ENCODE results near the gene CELF2. TPM values are rescaled to one million over a fixed set of nuclear protein-coding genes. Genes with fewer than 3 reads are reported as not detected.

The CELF2 gene
- total RNA-seq, 1 experiment from 2014 or later = 28.7 TPM

DNA sequence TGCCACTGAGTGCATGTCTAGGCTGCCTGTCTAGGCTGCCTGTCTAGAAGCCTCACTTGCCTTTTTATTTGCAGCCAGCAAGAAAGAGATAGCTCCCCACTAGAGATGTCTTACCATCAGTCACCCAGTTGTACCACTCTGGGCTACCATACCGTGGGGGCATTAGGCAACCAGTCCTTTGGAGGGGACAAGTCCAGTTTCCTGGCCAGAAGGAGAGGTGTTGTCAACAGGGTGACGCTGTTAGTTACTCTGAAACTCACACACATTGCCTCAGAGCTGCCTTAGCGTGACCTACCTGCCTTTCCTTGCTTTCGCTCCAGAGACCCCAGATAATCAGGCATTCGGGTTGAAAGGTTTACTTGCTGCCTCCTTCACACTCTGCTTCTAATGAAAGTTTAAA, 155.4 kb downstream of the CELF2 start:
- H3K56ac ChIP-seq (ENCODE audit: insufficient read length, low read depth, low read length) = no peak overlapping the region
- Mint-ChIP-seq H3K9me3 (no peaks in the 10 kb centered on the region), H3K27me3 (ENCODE audit: low read depth) (no peaks in the 10 kb centered on the region; the same call in 1 of the 2 replicates), H3K4me1 (peaks cover 6 to 7% of the 10 kb centered on the region in 2 experiments; a peak in 3 of 4 replicates), H3K27ac (no peak overlapping the region), H3K36me3 (ENCODE audit: insufficient read depth in 1 of 3, low read depth in 3 of 3) (no peaks in the 10 kb centered on the region; a peak in 3 of 7 replicates), H3K4me3 (no peak overlapping the region)
- no peak for DNase-seq
- H3K4me1 ChIP-seq (ENCODE audit: insufficient read depth, low read length) = peaks cover 4% of the 10 kb centered on the region; the same call in 1 of the 2 replicates
- H3K4me2 ChIP-seq (ENCODE audit: insufficient read depth, insufficient read length, low read length) = no peak overlapping the region
- H2BK12ac ChIP-seq (ENCODE audit: insufficient read length, low read depth, low read length) = no peak overlapping the region
- H4K8ac ChIP-seq (replicated peaks; ENCODE audit: insufficient read length, low read depth, low read length) = no peak overlapping the region
- H2AK5ac ChIP-seq (ENCODE audit: insufficient read length, low read length) = no peak overlapping the region
- TF ChIP-seq, protein P1, sequence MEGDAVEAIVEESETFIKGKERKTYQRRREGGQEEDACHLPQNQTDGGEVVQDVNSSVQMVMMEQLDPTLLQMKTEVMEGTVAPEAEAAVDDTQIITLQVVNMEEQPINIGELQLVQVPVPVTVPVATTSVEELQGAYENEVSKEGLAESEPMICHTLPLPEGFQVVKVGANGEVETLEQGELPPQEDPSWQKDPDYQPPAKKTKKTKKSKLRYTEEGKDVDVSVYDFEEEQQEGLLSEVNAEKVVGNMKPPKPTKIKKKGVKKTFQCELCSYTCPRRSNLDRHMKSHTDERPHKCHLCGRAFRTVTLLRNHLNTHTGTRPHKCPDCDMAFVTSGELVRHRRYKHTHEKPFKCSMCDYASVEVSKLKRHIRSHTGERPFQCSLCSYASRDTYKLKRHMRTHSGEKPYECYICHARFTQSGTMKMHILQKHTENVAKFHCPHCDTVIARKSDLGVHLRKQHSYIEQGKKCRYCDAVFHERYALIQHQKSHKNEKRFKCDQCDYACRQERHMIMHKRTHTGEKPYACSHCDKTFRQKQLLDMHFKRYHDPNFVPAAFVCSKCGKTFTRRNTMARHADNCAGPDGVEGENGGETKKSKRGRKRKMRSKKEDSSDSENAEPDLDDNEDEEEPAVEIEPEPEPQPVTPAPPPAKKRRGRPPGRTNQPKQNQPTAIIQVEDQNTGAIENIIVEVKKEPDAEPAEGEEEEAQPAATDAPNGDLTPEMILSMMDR (conservative IDR thresholded peaks at IDR 0.05) = no peak
- H2AFZ ChIP-seq (ENCODE audit: low read length) = no peak overlapping the region
- H2BK20ac ChIP-seq (ENCODE audit: low read depth, low read length, poor library complexity, severe bottlenecking) = no peak overlapping the region
- no peak overlapping the region for H2BK5ac ChIP-seq (ENCODE audit: insufficient read length, low read length)
- no peak overlapping the region for H3K27ac ChIP-seq (ENCODE audit: insufficient read length, low read depth, low read length)
- H4K20me1 ChIP-seq (ENCODE audit: control insufficient read depth, insufficient read depth, insufficient read length) = no peaks in the 10 kb centered on the region
- H2BK15ac ChIP-seq (ENCODE audit: low read depth, low read length) = no peak overlapping the region
- no peak overlapping the region for H3K18ac ChIP-seq (ENCODE audit: insufficient read length, low read depth, low read length)
- H3K4ac ChIP-seq (ENCODE audit: low read depth, low read length) = no peak overlapping the region
- H3K14ac ChIP-seq (ENCODE audit: insufficient read depth, low read length) = no peak overlapping the region
- H2BK120ac ChIP-seq (ENCODE audit: low read depth, low read length, poor library complexity, severe bottlenecking) = no peak overlapping the region
- H3T11ph ChIP-seq (ENCODE audit: low read length) = no peak overlapping the region
- no peaks in the 10 kb centered on the region for H3K79me2 ChIP-seq (ENCODE audit: insufficient read depth, low read length)
- H3K9ac ChIP-seq (ENCODE audit: extremely low read depth, insufficient read length, low read length) = no peak overlapping the region
- no peaks in the 10 kb centered on the region for H3K27me3 ChIP-seq (ENCODE audit: insufficient read depth, low read length)
- WGBS (ENCODE audit: extremely low coverage, insufficient read length, low lambda C conversion rate) = no CpG with 5 or more reads among the region's 5 CpGs
- H3K79me1 ChIP-seq (ENCODE audit: insufficient read depth, low read depth, low read length, poor library complexity, severe bottlenecking) = no peaks in the 10 kb centered on the region
- no peak overlapping the region for H3K23ac ChIP-seq (ENCODE audit: insufficient read length, low read depth, low read length)
- no peak overlapping the region for H4K5ac ChIP-seq (ENCODE audit: insufficient read length, low read depth, low read length)
- no peak overlapping the region for H4K91ac ChIP-seq (ENCODE audit: insufficient read length, low read depth, low read length)
- no peaks in the 10 kb centered on the region for H3K23me2 ChIP-seq (ENCODE audit: insufficient read length, low read depth, low read length, poor library complexity, severe bottlenecking)
- H3K9me3 ChIP-seq (ENCODE audit: control insufficient read depth, low read depth, low read length) = no peaks in the 10 kb centered on the region
